ENCODE measurements around the gene PTPRA.

PTPRA gene

DNA sequence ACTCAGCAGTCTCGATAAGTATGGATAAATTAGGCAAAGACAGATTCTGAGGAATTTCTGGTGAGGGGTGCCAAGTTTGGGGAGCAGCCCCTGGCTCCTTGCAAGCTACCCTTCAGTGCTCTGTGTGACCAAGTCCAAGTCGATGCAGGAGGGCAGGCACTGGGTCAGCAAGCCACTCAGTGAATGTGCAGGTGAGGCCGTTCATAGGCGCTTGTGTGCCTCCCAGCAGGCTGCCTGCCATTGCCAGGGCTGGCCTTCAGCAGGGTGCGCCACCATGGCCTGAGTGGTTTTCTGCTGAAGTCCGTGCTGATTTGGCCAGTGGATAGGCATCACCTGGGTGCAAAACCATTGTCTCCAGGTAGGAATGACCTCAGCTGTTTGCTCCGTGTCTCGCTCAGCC is 166.8 kb downstream of the PTPRA start:
- no peak overlapping the region for H3K4me3 ChIP-seq (ENCODE audit: low read depth, low read length)
- TF ChIP-seq, protein P1, sequence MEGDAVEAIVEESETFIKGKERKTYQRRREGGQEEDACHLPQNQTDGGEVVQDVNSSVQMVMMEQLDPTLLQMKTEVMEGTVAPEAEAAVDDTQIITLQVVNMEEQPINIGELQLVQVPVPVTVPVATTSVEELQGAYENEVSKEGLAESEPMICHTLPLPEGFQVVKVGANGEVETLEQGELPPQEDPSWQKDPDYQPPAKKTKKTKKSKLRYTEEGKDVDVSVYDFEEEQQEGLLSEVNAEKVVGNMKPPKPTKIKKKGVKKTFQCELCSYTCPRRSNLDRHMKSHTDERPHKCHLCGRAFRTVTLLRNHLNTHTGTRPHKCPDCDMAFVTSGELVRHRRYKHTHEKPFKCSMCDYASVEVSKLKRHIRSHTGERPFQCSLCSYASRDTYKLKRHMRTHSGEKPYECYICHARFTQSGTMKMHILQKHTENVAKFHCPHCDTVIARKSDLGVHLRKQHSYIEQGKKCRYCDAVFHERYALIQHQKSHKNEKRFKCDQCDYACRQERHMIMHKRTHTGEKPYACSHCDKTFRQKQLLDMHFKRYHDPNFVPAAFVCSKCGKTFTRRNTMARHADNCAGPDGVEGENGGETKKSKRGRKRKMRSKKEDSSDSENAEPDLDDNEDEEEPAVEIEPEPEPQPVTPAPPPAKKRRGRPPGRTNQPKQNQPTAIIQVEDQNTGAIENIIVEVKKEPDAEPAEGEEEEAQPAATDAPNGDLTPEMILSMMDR (IDR thresholded peaks at IDR 0.05; ENCODE audit: insufficient read depth, low read length, missing control alignments), result no peak
- ChIA-PET POLR2A (no interaction called here), CTCF (interaction anchor here (1.1 kb wide), 1 partner anchor 10 kb away, joined by 3 read pairs; no protein-coding TSS in a partner anchor)
- no peak for DNase-seq (ENCODE audit: low read depth, low spot score)

DNA sequence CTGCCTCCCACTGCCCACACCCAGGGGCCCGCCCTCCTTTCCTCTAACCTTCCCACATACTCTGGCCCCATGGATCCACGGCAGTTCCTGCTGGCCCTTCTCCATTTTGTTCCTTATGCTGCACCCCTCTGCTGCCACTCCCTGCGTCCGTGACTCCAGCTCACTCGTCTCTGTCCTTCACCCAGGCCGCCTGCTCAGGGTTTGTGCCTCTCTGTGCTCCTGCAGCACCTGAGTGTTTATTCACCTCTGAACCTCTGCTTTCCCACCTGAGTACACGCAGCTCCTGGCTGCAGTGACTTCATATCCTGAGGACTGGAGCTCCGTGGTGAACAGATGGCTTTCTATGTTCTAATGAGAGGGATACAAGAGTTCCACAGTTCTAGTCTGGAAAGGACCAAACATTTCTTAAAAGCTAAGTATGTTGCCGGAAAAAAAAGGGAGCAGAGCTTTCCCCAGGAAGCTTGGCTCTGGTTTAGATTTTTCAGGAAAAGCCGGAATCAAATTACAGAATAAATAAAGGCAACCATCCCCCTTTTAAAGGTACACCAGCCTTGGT is 168.7 kb downstream of the PTPRA start:
- CTCF ChIA-PET, result interaction anchor here (1.8 kb wide), 1 partner anchor 11 kb away, joined by 4 read pairs; no protein-coding TSS in a partner anchor
- POLR2A ChIA-PET, result no interaction called here
- peak overlapping the region; percentile 15; the same call in 1 of the 2 replicates for H3K4me3 ChIP-seq (ENCODE audit: low read depth, low read length)
- no peak for DNase-seq (ENCODE audit: low read depth, low spot score)
- TF ChIP-seq, protein P1 (IDR thresholded peaks at IDR 0.05; ENCODE audit: insufficient read depth, low read length, missing control alignments), result no peak

DNA sequence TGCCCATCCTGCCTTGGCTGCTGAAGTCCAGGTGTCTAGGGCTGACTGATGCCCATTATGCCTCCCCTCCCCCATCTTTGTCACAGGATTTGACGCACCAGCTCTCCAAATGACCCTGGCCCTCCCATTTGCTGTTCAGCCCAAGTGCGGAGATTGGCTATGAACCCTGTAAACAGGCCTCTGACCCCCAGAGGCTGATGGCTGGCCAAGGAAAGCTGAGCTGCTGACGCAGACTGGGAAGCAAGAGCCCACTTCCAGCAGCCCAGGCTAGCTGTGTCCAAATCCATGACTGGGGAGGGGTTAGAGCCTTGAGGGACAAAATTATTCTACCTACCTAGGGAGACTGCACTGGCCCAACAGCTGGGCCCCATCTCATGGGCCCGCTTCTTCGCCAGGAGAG is 169.3 kb downstream of the PTPRA start:
- ChIA-PET POLR2A (interaction anchor here (0.6 kb wide), 1 partner anchor 102 kb away, joined by 3 read pairs; no protein-coding TSS in a partner anchor), CTCF (interaction anchor here (1.6 to 2.4 kb wide), 2 partner anchors 11 to 72 kb away, joined by 4 to 9 read pairs; no protein-coding TSS in a partner anchor)
- H3K4me3 ChIP-seq (ENCODE audit: low read depth, low read length), result no peak overlapping the region
- DNase-seq (ENCODE audit: low read depth, low spot score), result no peak
- TF ChIP-seq, protein P1 (IDR thresholded peaks at IDR 0.05; ENCODE audit: insufficient read depth, low read length, missing control alignments), result no peak

DNA sequence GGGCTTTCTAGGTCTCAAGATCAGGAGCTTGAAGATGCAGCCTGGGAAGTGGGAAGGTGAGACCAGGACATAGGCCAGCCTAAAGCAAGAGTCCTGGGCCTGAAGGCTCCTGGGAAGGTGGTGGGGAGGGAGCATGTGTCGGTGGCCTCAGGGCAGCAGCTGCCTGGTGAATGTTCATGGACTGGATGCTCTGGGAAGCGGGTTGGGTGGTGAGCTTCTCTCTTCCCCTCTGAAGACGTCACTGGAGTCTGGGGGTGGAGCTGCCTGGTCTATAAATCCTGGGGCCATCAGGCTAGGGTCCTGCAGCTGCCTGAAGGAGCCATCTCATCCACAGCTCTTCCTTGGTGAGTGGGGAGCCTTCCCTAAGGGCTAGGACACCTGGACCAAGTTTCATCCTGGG is 170.0 kb downstream of the PTPRA start, which contains the start of gene GNRH2:
Gene GNRH2, plus strand, starts transcription at position 301 of the 400 bp plus-strand sequence. CDS start 793 bp downstream, outside the sequence.
- CTCF ChIA-PET, result interaction anchor here (1.6 to 2.4 kb wide), 2 partner anchors 10 to 71 kb away, joined by 4 to 9 read pairs; no protein-coding TSS in a partner anchor
- TF ChIP-seq, protein P1 (IDR thresholded peaks at IDR 0.05; ENCODE audit: insufficient read depth, low read length, missing control alignments), result no peak
- POLR2A ChIA-PET, result interaction anchor here (0.6 kb wide), 1 partner anchor 102 kb away, joined by 3 read pairs; no protein-coding TSS in a partner anchor

DNA sequence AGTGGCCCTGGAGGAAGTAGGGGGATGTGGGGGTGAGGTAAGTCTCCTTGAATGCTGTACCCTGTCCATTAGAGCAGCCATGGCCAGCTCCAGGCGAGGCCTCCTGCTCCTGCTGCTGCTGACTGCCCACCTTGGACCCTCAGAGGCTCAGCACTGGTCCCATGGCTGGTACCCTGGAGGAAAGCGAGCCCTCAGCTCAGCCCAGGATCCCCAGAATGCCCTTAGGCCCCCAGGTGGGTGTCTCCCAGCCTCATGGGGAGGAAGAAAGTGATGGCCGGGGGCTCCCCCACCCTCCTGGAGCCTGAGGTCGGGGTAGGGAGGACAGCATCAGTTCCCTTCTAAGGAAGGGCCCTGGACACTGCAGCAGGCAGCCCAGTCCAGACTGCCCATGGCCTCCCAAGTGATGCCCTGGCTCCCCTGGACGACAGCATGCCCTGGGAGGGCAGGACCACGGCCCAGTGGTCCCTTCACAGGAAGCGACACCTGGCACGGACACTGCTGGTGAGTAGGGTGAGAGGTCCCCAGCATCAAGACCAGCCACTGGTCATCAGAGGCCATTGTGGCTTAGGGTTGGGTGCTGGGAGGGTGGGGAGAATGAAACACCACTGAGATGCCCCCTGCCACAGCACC is 171.2 kb downstream of the PTPRA start:
- TF ChIP-seq, protein P1 (IDR thresholded peaks at IDR 0.05; ENCODE audit: insufficient read depth, low read length, missing control alignments), result no peak
- DNase-seq (ENCODE audit: low read depth, low spot score), result no peak
- ChIA-PET POLR2A (no interaction called here), CTCF (interaction anchor here (2.4 kb wide), 1 partner anchor 9 kb away, joined by 9 read pairs; no protein-coding TSS in a partner anchor)
- no peak overlapping the region for H3K4me3 ChIP-seq (ENCODE audit: low read depth, low read length)

More for the DNA sequence above, 170.0 kb downstream of the PTPRA start, which contains the start of gene GNRH2:
- no peak for DNase-seq (ENCODE audit: low read depth, low spot score)
- H3K4me3 ChIP-seq (ENCODE audit: low read depth, low read length), result no peak within 1 kb of the TSS

All from AG04449 (cell line).